Inflammatory macrophage treated with lipopolysaccharide for 4 hours (primary cell): Measurements from ENCODE around the gene UGT1A9.

Experiments used
- DNase-seq: peaks from one replicate; pipeline ENCODE4 v3.0.0-alpha.2; 2020

Gene UGT1A9

GRCh38 chr2:233800208-233800607 lies 128.5 kb downstream of the UGT1A9 start:
- no peak for DNase-seq

- no peak for DNase-seq
These were observed 129.8 kb downstream of the UGT1A9 start for GRCh38 chr2:233801357-233802131.

GRCh38 chr2:233802132-233802815 lies 130.6 kb downstream of the UGT1A9 start:
- DNase-seq = no peak

GRCh38 chr2:233803292-233803911 lies 131.7 kb downstream of the UGT1A9 start:
- no peak for DNase-seq

GRCh38 chr2:233803994-233804393 lies 132.3 kb downstream of the UGT1A9 start:
- no peak for DNase-seq

GRCh38 chr2:233807215-233807865 lies 135.6 kb downstream of the UGT1A9 start:
- no peak for DNase-seq

GRCh38 chr2:233807966-233808935 lies 136.6 kb downstream of the UGT1A9 start:
- DNase-seq = no peak

GRCh38 chr2:233810385-233810784 lies 138.7 kb downstream of the UGT1A9 start:
- DNase-seq = no peak

GRCh38 chr2:233811087-233811486 lies 139.4 kb downstream of the UGT1A9 start:
- no peak for DNase-seq

- DNase-seq = no peak
These were observed 140.0 kb downstream of the UGT1A9 start for GRCh38 chr2:233811732-233812131.

- no peak for DNase-seq
These were observed 141.7 kb downstream of the UGT1A9 start for GRCh38 chr2:233813236-233814055.

GRCh38 chr2:233814056-233814835 lies 142.5 kb downstream of the UGT1A9 start:
- DNase-seq = no peak

- no peak for DNase-seq
These were observed 144.2 kb downstream of the UGT1A9 start for GRCh38 chr2:233815861-233816260.

- DNase-seq = no peak
These were observed 144.6 kb downstream of the UGT1A9 start for GRCh38 chr2:233816334-233816733.

- no peak for DNase-seq
These were observed 145.1 kb downstream of the UGT1A9 start for GRCh38 chr2:233816771-233817170.

- no peak for DNase-seq
These were observed 145.7 kb downstream of the UGT1A9 start for GRCh38 chr2:233817361-233817911.

- DNase-seq = no peak
These were observed 146.4 kb downstream of the UGT1A9 start for GRCh38 chr2:233817995-233818638.

GRCh38 chr2:233818639-233819621 lies 147.2 kb downstream of the UGT1A9 start:
- DNase-seq = no peak
